Fibroblast of lung (primary cell): ENCODE data around the gene IL23A.

ENCODE experiments used
- CTCF ChIP-seq, 2 donors: IDR thresholded peaks in 1 of 2; conservative IDR thresholded peaks in 1 of 2; 1 replicate in 1 of 2; 2 replicates in 1 of 2; pipeline ENCODE4 v1.5.1; 2011 to 2012; ENCODE audit warnings: low read length in 2 of 2, control low read depth in 1 of 2, inconsistent platforms in 1 of 2, low read depth in 1 of 2, mild to moderate bottlenecking in 1 of 2
- EZH2 ChIP-seq: IDR thresholded peaks from 2 replicates; pipeline ENCODE4 v1.5.1; 2012; ENCODE audit warnings: low read length, control low read depth, mild to moderate bottlenecking; ENCODE audit errors: missing control alignments

- TF ChIP-seq EZH2 (no peak), CTCF (conservative IDR thresholded peaks at IDR 0.05 in 1 of 2, IDR thresholded peaks at IDR 0.05 in 1 of 2; ENCODE audit: low read depth in 1 of 2, low read length in 2 of 2) (no peak)
These were observed 10.1 kb downstream of the IL23A start for GRCh38 chr12:56348776-56349175.
